H1 (cell line): ENCODE measurements around the gene AMELY. TPM values are rescaled to one million over a fixed set of nuclear protein-coding genes. Genes with fewer than 3 reads are reported as not detected.

Source experiments
- CTCF ChIA-PET: fragments of 300-600 bp; sonication (Branson Sonifier 250); formaldehyde crosslinking; loops from one replicate; lab custom pipeline; 2021; ENCODE audit not compliant: partially characterized antibody; lab: Charles Lee
- POLR2A ChIA-PET: fragments of 300-600 bp; sonication (Branson Sonifier 250); formaldehyde crosslinking; loops from one replicate; lab custom pipeline; 2021; ENCODE audit warnings: inconsistent platforms; ENCODE audit not compliant: partially characterized antibody; lab: Charles Lee
- DNase-seq, 2 experiments: peaks; one replicate each; pipeline versions ENCODE4 v3.0.0 to v3.0.0-alpha.2; 2010 to 2022; ENCODE audit warnings: low spot score in 2 of 2, low read depth in 1 of 2, mixed read lengths in 1 of 2
- FAIRE-seq: peaks from 2 replicates; lab custom pipeline; 2011; peaks lifted over from hg19 to GRCh38; lab: Jason Lieb, UNC
- H2AFZ ChIP-seq: 2 replicates; pipeline ENCODE4 v1.8.1; 2012; ENCODE audit warnings: low read length, inconsistent platforms
- H2AK5ac ChIP-seq: 2 replicates; pipeline ENCODE4 v1.6.1; 2013; ENCODE audit warnings: low read depth, low read length
- H2BK120ac ChIP-seq: replicated peaks from 2 replicates; pipeline ENCODE3; 2013; ENCODE audit warnings: low read depth, low read length, inconsistent platforms
- H2BK12ac ChIP-seq: 2 replicates; pipeline ENCODE4 v1.6.1; 2013; ENCODE audit warnings: low read depth, low read length
- H2BK15ac ChIP-seq: 2 replicates; pipeline ENCODE4 v1.6.1; 2013; ENCODE audit warnings: low read length
- H2BK20ac ChIP-seq: 2 replicates; pipeline ENCODE4 v1.6.1; 2013; ENCODE audit warnings: low read length
- H2BK5ac ChIP-seq: 2 replicates; pipeline ENCODE4 v1.6.1; 2013; ENCODE audit warnings: low read depth, low read length
- H3K14ac ChIP-seq: 2 replicates; pipeline ENCODE4 v1.6.1; 2013; ENCODE audit warnings: inconsistent platforms; ENCODE audit not compliant: insufficient read length
- H3K18ac ChIP-seq: 2 replicates; pipeline ENCODE4 v1.6.1; 2013; ENCODE audit warnings: low read length; ENCODE audit errors: extremely low read depth
- H3K23ac ChIP-seq: 2 replicates; pipeline ENCODE4 v1.6.1; 2013; ENCODE audit warnings: inconsistent platforms; ENCODE audit not compliant: insufficient read length
- H3K23me2 ChIP-seq: 2 replicates; pipeline ENCODE4 v1.6.1; 2013; ENCODE audit warnings: low read depth, low read length
- H3K27ac ChIP-seq: 2 replicates; pipeline ENCODE4 v1.6.1; 2011; ENCODE audit warnings: low read depth, low read length, inconsistent platforms
- H3K27me3 ChIP-seq, 4 experiments: replicated peaks in 1 of 4; 1 replicate in 1 of 4; 2 replicates in 3 of 4; pipeline versions ENCODE4 v1.6.1 to v1.8.1; 2011 to 2013; ENCODE audit warnings: low read length in 3 of 4, mild to moderate bottlenecking in 3 of 4, inconsistent platforms in 2 of 4, mixed read lengths in 2 of 4, moderate library complexity in 1 of 4; ENCODE audit not compliant: control insufficient read depth in 3 of 4, insufficient read depth in 3 of 4; ENCODE audit errors: extremely low read depth in 1 of 4
- H3K36me3 ChIP-seq, 4 experiments: 2 replicates each; pipeline versions ENCODE4 v1.6.1 to v1.8.1; 2011 to 2013; ENCODE audit warnings: mild to moderate bottlenecking in 4 of 4, low read length in 3 of 4, moderate library complexity in 2 of 4, control low read depth in 1 of 4, inconsistent platforms in 1 of 4; ENCODE audit not compliant: insufficient read depth in 4 of 4, control insufficient read depth in 2 of 4
- H3K4ac ChIP-seq: replicated peaks from 2 replicates; pipeline ENCODE3; 2013; ENCODE audit warnings: low read length, low read depth, mixed read lengths, inconsistent platforms; ENCODE audit not compliant: insufficient read length
- H3K4me1 ChIP-seq, 4 experiments: replicated peaks in 1 of 4; 1 replicate in 1 of 4; 2 replicates in 3 of 4; pipeline versions ENCODE4 v1.6.1 to v1.8.1; 2011 to 2013; ENCODE audit warnings: low read length in 3 of 4, inconsistent platforms in 2 of 4, mixed read lengths in 1 of 4; ENCODE audit not compliant: insufficient read depth in 4 of 4, control insufficient read depth in 3 of 4
- H3K4me2 ChIP-seq, 2 experiments: 2 replicates each; pipeline versions ENCODE4 v1.6.1 to v1.8.1; 2011 to 2013; ENCODE audit warnings: low read depth in 2 of 2, low read length in 2 of 2, control low read depth in 1 of 2, inconsistent platforms in 1 of 2, mild to moderate bottlenecking in 1 of 2; ENCODE audit not compliant: insufficient read depth in 1 of 2
- H3K4me3 ChIP-seq, 4 experiments: fragments of 200-600, 300-600 bp in 1 of 4; sonication (generic), shearing (Covaris generic), sonication (Bioruptor Twin) in 1 of 4; 2 replicates each; pipeline versions ENCODE4 v1.5.1 to v1.8.1; 2011 to 2016; ENCODE audit warnings: low read length in 4 of 4, low read depth in 3 of 4, control low read depth in 2 of 4, inconsistent platforms in 2 of 4, mild to moderate bottlenecking in 2 of 4, mixed read lengths in 1 of 4, moderate library complexity in 1 of 4; ENCODE audit not compliant: insufficient read depth in 2 of 4; ENCODE audit errors: extremely low read depth in 1 of 4
- H3K56ac ChIP-seq: replicated peaks from 2 replicates; pipeline ENCODE3; 2013; ENCODE audit warnings: low read depth, mild to moderate bottlenecking, mixed read lengths, low read length, inconsistent platforms; ENCODE audit not compliant: insufficient read length
- H3K79me1 ChIP-seq: 2 replicates; pipeline ENCODE4 v1.6.1; 2013; ENCODE audit warnings: low read depth, low read length, control low read depth
- H3K79me2 ChIP-seq, 2 experiments: 2 replicates each; pipeline versions ENCODE4 v1.6.1 to v1.8.1; 2012 to 2013; ENCODE audit warnings: low read length in 2 of 2, mild to moderate bottlenecking in 2 of 2, inconsistent platforms in 1 of 2; ENCODE audit not compliant: insufficient read depth in 2 of 2, control insufficient read depth in 1 of 2
- H3K9ac ChIP-seq, 4 experiments: replicated peaks in 1 of 4; 1 replicate in 1 of 4; 2 replicates in 3 of 4; pipeline versions ENCODE4 v1.6.1 to v1.8.1; 2011 to 2013; ENCODE audit warnings: low read depth in 3 of 4, low read length in 3 of 4, control low read depth in 2 of 4, mild to moderate bottlenecking in 2 of 4, moderate library complexity in 2 of 4, inconsistent platforms in 1 of 4; ENCODE audit errors: extremely low read depth in 1 of 4
- H3K9me3 ChIP-seq, 2 experiments: 2 replicates each; pipeline versions ENCODE4 v1.6.1 to v1.8.1; 2012 to 2013; ENCODE audit warnings: mild to moderate bottlenecking in 2 of 2, moderate library complexity in 2 of 2, control low read depth in 1 of 2, inconsistent platforms in 1 of 2, low read depth in 1 of 2, low read length in 1 of 2, mixed read lengths in 1 of 2; ENCODE audit not compliant: insufficient read depth in 2 of 2
- H4K20me1 ChIP-seq, 2 experiments: replicated peaks in 1 of 2; 2 replicates each; pipeline versions ENCODE3 to v1.8.1; 2011 to 2013; ENCODE audit warnings: inconsistent platforms in 2 of 2, low read length in 2 of 2, mild to moderate bottlenecking in 1 of 2; ENCODE audit not compliant: insufficient read depth in 2 of 2, control insufficient read depth in 1 of 2
- H4K5ac ChIP-seq: 2 replicates; pipeline ENCODE4 v1.6.1; 2013; ENCODE audit warnings: low read length, low read depth, mixed read lengths, inconsistent platforms; ENCODE audit not compliant: insufficient read length
- H4K8ac ChIP-seq: 2 replicates; pipeline ENCODE4 v1.8.0; 2013; ENCODE audit warnings: mild to moderate bottlenecking, moderate library complexity, low read length, inconsistent platforms; ENCODE audit not compliant: insufficient read depth; ENCODE audit errors: extremely low read depth
- H4K91ac ChIP-seq: replicated peaks from 2 replicates; pipeline ENCODE3; 2013; ENCODE audit warnings: low read length, mixed read lengths, inconsistent platforms; ENCODE audit not compliant: insufficient read length
- TAF7 ChIP-seq: optimal IDR thresholded peaks from 2 replicates; pipeline ENCODE3; 2011; ENCODE audit warnings: low read depth, mild to moderate bottlenecking, inconsistent platforms, low read length, moderate library complexity, borderline replicate concordance
- WGBS, 2 experiments: shearing (Covaris generic) in 1 of 2; methylation state at CpG; one replicate each; pipeline versions ENCODE4 v1.1.6 to v1.1.7; 2013 to 2015; ENCODE audit warnings: low lambda C conversion rate in 2 of 2, mixed read lengths in 2 of 2, inconsistent platforms in 1 of 2, low coverage in 1 of 2, missing lambda C conversion rate in 1 of 2; ENCODE audit not compliant: insufficient replicate concordance in 2 of 2, insufficient coverage in 1 of 2, insufficient read length in 1 of 2; ENCODE audit errors: extremely low coverage in 1 of 2, missing lambda C conversion rate in 1 of 2; 5-methylcytosine and 5-hydroxymethylcytosine counted together
- polyA plus RNA-seq, 7 experiments: library from polyadenylated mRNA; depleted of rRNA in 3 of 7; stranded (reverse) in 5 of 7; unstranded in 2 of 7; fragments of >200 nt in 5 of 7; fragments of 200-250 nt in 2 of 7; gene quantifications; 1 replicate in 5 of 7; 2 replicates in 1 of 7; 4 replicates in 1 of 7; pipeline versions ENCODE4 v1.2.1 to v1.2.3, GENCODE V29; 2011 to 2013; ENCODE audit warnings: missing spikeins in 2 of 7, mixed read lengths in 2 of 7
- total RNA-seq: library from RNA; stranded (reverse); fragmentation: NEBNext Ultra II Directional; extraction: Animal tissue kit (Norgen Biotek cat#: 25700); gene quantifications from 2 replicates; pipeline ENCODE4 v1.2.1, GENCODE V29; 2021

The AMELY gene
- total and polyA plus RNA-seq, 2 of the 8 experiments (the other 6 are each of a cell fraction or from before 2014, with no cell fraction given), result 0.09 TPM; not detected in 1

- peaks cover 0 to 27% of the 10 kb centered on the region in 2 experiments; a peak in 2 of 4 replicates for H3K79me2 ChIP-seq
- H3K4me1 ChIP-seq, result peaks cover 0 to 6% (median 4%) of the 10 kb centered on the region in 4 experiments; a peak in 3 of 7 replicates
- POLR2A ChIA-PET, result interaction anchor here (0.7 to 5.1 kb wide), 9 partner anchors 9 to 159 kb away, joined by 3 to 47 read pairs (median 5); no protein-coding TSS in a partner anchor
- no peak overlapping the region for H3K27ac ChIP-seq
- peaks cover 0 to 3% of the 10 kb centered on the region in 2 experiments for H4K20me1 ChIP-seq
- H3K23me2 ChIP-seq, result peaks cover 2% of the 10 kb centered on the region; the same call in 1 of the 2 replicates
- H2BK120ac ChIP-seq, result peak overlapping the region; percentile 33
- H4K5ac ChIP-seq, result peak overlapping the region; percentile 48
- no peaks in the 10 kb centered on the region for H3K9me3 ChIP-seq
- H2BK15ac ChIP-seq, result no peak overlapping the region
- DNase-seq, result peak in 1 of 2 experiments; percentile 47
- no peak overlapping the region for H2AK5ac ChIP-seq
- peak overlapping the region; percentile 59 to 83 (median 66); a peak in 6 of 8 replicates for H3K4me3 ChIP-seq
- H3K36me3 ChIP-seq, result no peaks in the 10 kb centered on the region
- H2BK20ac ChIP-seq, result no peak overlapping the region
- no peak overlapping the region; the same call in 1 of the 2 replicates for H3K18ac ChIP-seq
- no peaks in the 10 kb centered on the region for H3K79me1 ChIP-seq
- H3K56ac ChIP-seq, result no peak overlapping the region
- H2AFZ ChIP-seq, result no peak overlapping the region; the same call in 1 of the 2 replicates
- WGBS, 2 experiments, result 0% methylated on average over 14 of the region's 14 CpGs; no CpG with 5 or more reads in 1 of the 2 experiments
- CTCF ChIA-PET, result interaction anchor here (1.3 kb wide), 1 partner anchor 18 kb away, joined by 4 read pairs; no protein-coding TSS in a partner anchor
- H2BK12ac ChIP-seq, result 0 out of 2 replicates have a peak overlapping the region, but pooled peaks have one; percentile 2
- H3K23ac ChIP-seq, result no peak overlapping the region
- peak overlapping the region; percentile 84 for H4K91ac ChIP-seq
- H2BK5ac ChIP-seq, result no peak overlapping the region; the same call in 1 of the 2 replicates
- H3K4ac ChIP-seq, result no peak overlapping the region
- H3K27me3 ChIP-seq, result no peaks in the 10 kb centered on the region
- H3K9ac ChIP-seq, result peak overlapping the region; percentile 6 to 82 (median 58); a peak in 5 of 7 replicates
- no peak overlapping the region for H4K8ac ChIP-seq
- peak overlapping the region; percentile 76 to 82 for H3K4me2 ChIP-seq
- FAIRE-seq, result peak; percentile 75
- H3K14ac ChIP-seq, result no peak overlapping the region
- TF ChIP-seq TAF7, result no peak
Observed at GRCh38 chrY:6909118-6909521, 2.4 kb downstream of the AMELY start.
